Measurements from ENCODE around the gene KDM1B. TPM values are rescaled to one million over a fixed set of nuclear protein-coding genes. Genes with fewer than 3 reads are reported as not detected.

Gene KDM1B
- total and polyA plus RNA-seq, 2 of the 8 experiments (the other 6 are each of a cell fraction or from before 2014, with no cell fraction given) = 3.7 to 7.5 TPM

DNA sequence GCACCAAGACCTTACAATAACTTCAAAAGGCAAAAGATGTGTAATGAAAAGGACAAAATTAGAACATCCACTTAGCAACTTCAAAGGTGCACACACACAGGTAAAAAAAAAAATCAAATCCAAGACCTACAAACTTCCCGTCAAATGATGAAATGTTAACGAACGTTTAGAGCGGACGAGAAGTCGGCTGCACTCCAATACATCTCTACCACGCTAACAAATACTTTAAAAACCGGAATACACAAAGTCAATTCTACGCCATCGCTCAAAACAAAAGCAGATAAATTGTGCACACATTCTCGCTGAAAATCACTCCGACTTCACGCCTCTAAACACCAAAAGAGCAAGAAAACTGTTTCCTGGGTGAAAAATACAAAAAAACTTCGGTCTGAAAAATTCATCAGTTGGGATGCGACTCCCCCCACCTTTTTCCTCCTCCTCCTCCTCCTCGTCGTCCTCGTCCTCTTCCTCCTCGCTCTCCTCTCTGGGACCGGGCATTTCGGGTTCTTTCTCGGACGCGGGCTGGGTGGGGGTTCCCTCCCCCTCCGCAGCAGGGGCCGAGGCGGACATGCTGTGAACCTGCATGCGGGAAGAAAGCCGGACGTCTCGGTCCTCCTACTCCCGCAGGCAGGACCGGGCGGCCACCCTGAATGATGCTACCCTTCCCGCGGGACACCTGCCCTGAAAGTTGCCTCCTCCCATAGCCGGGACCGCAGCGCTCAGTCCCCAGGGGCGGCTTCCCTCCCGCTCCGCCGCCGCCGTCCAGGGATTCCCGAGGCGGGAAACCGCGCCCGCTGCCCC lies 108.4 kb downstream of the KDM1B start (continued):
- TF ChIP-seq, protein P1, sequence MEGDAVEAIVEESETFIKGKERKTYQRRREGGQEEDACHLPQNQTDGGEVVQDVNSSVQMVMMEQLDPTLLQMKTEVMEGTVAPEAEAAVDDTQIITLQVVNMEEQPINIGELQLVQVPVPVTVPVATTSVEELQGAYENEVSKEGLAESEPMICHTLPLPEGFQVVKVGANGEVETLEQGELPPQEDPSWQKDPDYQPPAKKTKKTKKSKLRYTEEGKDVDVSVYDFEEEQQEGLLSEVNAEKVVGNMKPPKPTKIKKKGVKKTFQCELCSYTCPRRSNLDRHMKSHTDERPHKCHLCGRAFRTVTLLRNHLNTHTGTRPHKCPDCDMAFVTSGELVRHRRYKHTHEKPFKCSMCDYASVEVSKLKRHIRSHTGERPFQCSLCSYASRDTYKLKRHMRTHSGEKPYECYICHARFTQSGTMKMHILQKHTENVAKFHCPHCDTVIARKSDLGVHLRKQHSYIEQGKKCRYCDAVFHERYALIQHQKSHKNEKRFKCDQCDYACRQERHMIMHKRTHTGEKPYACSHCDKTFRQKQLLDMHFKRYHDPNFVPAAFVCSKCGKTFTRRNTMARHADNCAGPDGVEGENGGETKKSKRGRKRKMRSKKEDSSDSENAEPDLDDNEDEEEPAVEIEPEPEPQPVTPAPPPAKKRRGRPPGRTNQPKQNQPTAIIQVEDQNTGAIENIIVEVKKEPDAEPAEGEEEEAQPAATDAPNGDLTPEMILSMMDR (IDR thresholded peaks at IDR 0.05; ENCODE audit: control extremely low read depth in 1 of 3, insufficient read depth in 1 of 3, low read depth in 1 of 3, low read length in 3 of 3) = no peak
- no peak for TF ChIP-seq SIRT6 (IDR thresholded peaks at IDR 0.05; ENCODE audit: low read length)
